IPS-11a (cell line): ENCODE measurements around the gene MYH11.

ENCODE experiments used
- H3K4me3 ChIP-seq: one replicate; pipeline ENCODE4 v1.5.1; 2013; ENCODE audit warnings: low read depth, low read length, control low read depth

MYH11 gene

GRCh38 chr16:15856901-15857698 is at the start of gene MYH11:
Gene MYH11 (minus strand): TSS chr16:15857028. CDS start chr16:15838252, 18,776 bp downstream.
- peak within 1 kb of the TSS; percentile 61 for H3K4me3 ChIP-seq

- H3K4me3 ChIP-seq = no peak overlapping the region
Observed at GRCh38 chr16:15906439-15906838, 49.6 kb upstream of the MYH11 start.

GRCh38 chr16:15903960-15904359 is 47.1 kb upstream of the MYH11 start:
- no peak overlapping the region for H3K4me3 ChIP-seq

- no peak overlapping the region for H3K4me3 ChIP-seq
Observed at GRCh38 chr16:15900901-15901500, 44.2 kb upstream of the MYH11 start.

- no peak overlapping the region for H3K4me3 ChIP-seq
Observed at GRCh38 chr16:15900357-15900756, 43.5 kb upstream of the MYH11 start.

GRCh38 chr16:15899538-15900100 is 42.8 kb upstream of the MYH11 start:
- H3K4me3 ChIP-seq = no peak overlapping the region

GRCh38 chr16:15898654-15899053 is 41.8 kb upstream of the MYH11 start:
- H3K4me3 ChIP-seq = no peak overlapping the region

- H3K4me3 ChIP-seq = no peak overlapping the region
Observed at GRCh38 chr16:15897834-15898254, 41.0 kb upstream of the MYH11 start.

- H3K4me3 ChIP-seq = no peak overlapping the region
Observed at GRCh38 chr16:15897121-15897780, 40.4 kb upstream of the MYH11 start.

GRCh38 chr16:15894571-15895374 is 37.9 kb upstream of the MYH11 start:
- H3K4me3 ChIP-seq = no peak overlapping the region

- H3K4me3 ChIP-seq = no peak overlapping the region
Observed at GRCh38 chr16:15891508-15891907, 34.7 kb upstream of the MYH11 start.

- peak within 1 kb of the TSS; percentile 98 for H3K4me3 ChIP-seq
Observed at GRCh38 chr16:15888072-15888976, 31.5 kb upstream of the MYH11 start, which contains the start of gene CEP20. Gene CEP20 (minus strand): TSS chr16:15888603. CDS start chr16:15888585, 18 bp downstream.

- H3K4me3 ChIP-seq = peak overlapping the region; percentile 98
Observed at GRCh38 chr16:15887283-15887682, 30.5 kb upstream of the MYH11 start.

- H3K4me3 ChIP-seq = no peak overlapping the region
Observed at GRCh38 chr16:15886078-15886477, 29.2 kb upstream of the MYH11 start.

- H3K4me3 ChIP-seq = no peak overlapping the region
Observed at GRCh38 chr16:15885560-15886001, 28.8 kb upstream of the MYH11 start.

GRCh38 chr16:15882563-15882962 is 25.7 kb upstream of the MYH11 start:
- H3K4me3 ChIP-seq = no peak overlapping the region

- H3K4me3 ChIP-seq = no peak overlapping the region
Observed at GRCh38 chr16:15881794-15882379, 25.1 kb upstream of the MYH11 start.

- no peak overlapping the region for H3K4me3 ChIP-seq
Observed at GRCh38 chr16:15880434-15881308, 23.8 kb upstream of the MYH11 start.
